Esophagus squamous epithelium (tissue), 4 donors: ENCODE measurements around the gene KCNJ9.

Experiments
- CTCF ChIP-seq, 6 experiments: fragments of 450-650 bp in 4 of 6; fragments of 200-600 bp in 2 of 6; sonication (generic) in 2 of 6; IDR thresholded peaks; one replicate each; pipeline ENCODE4 v1.5.1; 2016 to 2019; ENCODE audit warnings: antibody characterized with exemption in 6 of 6, mild to moderate bottlenecking in 4 of 6, moderate library complexity in 4 of 6
- POLR2A ChIP-seq, 4 donors: fragments of 450-650 bp; IDR thresholded peaks; one replicate each; pipeline ENCODE4 v1.6.1; 2017; ENCODE audit warnings: antibody characterized with exemption in 4 of 4, mild to moderate bottlenecking in 4 of 4, moderate library complexity in 3 of 4

GRCh38 chr1:160056648-160057169 lies 24.6 kb upstream of the KCNJ9 start:
- TF ChIP-seq CTCF (IDR thresholded peaks at IDR 0.05) (no peak), POLR2A (IDR thresholded peaks at IDR 0.05) (no peak)
